GM21367 (cell line): ENCODE measurements around the gene IRX2.

Source experiments
- ATAC-seq: cut with Tn5 transposase; IDR thresholded peaks from one replicate; pipeline ENCODE4 v1.9.1; 2021; ENCODE audit not compliant: unreplicated experiment

The IRX2 gene

GRCh38 chr5:2699231-2699630 lies 52.2 kb downstream of the IRX2 start:
- ATAC-seq = no peak

GRCh38 chr5:2698581-2698980 lies 52.9 kb downstream of the IRX2 start:
- no peak for ATAC-seq

GRCh38 chr5:2697446-2698200 lies 53.9 kb downstream of the IRX2 start:
- ATAC-seq = no peak

- no peak for ATAC-seq
These were observed 54.4 kb downstream of the IRX2 start for GRCh38 chr5:2697041-2697440.
